Parathyroid adenoma (tissue), 2 donors: ENCODE results near the gene ASS1.

Source experiments
- H2AFZ ChIP-seq: fragments of 300-600 bp; sonication (generic); one replicate; pipeline ENCODE4 v1.7.0; 2017; ENCODE audit warnings: antibody characterized with exemption, mild to moderate bottlenecking
- H3K27ac ChIP-seq: fragments of 300-600 bp; sonication (generic); one replicate; pipeline ENCODE4 v1.7.0; 2017
- H3K27me3 ChIP-seq: fragments of 300-600 bp; sonication (generic); one replicate; pipeline ENCODE4 v1.7.0; 2017; ENCODE audit warnings: low read length; ENCODE audit not compliant: control insufficient read depth, insufficient read depth
- H3K36me3 ChIP-seq: fragments of 300-600 bp; sonication (generic); one replicate; pipeline ENCODE4 v1.7.0; 2017; ENCODE audit warnings: low read length; ENCODE audit not compliant: control insufficient read depth, insufficient read depth
- H3K4me1 ChIP-seq: fragments of 300-600 bp; sonication (generic); one replicate; pipeline ENCODE4 v1.7.0; 2017; ENCODE audit warnings: control low read depth
- H3K4me2 ChIP-seq: fragments of 300-600 bp; sonication (generic); one replicate; pipeline ENCODE4 v1.7.0; 2017; ENCODE audit warnings: low read length
- H3K4me3 ChIP-seq: fragments of 300-600 bp; sonication (generic); one replicate; pipeline ENCODE4 v1.7.0; 2017; ENCODE audit warnings: low read depth, low read length
- H3K79me2 ChIP-seq: fragments of 300-600 bp; sonication (generic); one replicate; pipeline ENCODE4 v1.7.0; 2017; ENCODE audit warnings: control low read depth
- H3K9ac ChIP-seq: fragments of 300-600 bp; sonication (generic); one replicate; pipeline ENCODE4 v1.7.0; 2017; ENCODE audit warnings: mild to moderate bottlenecking
- H3K9me3 ChIP-seq: fragments of 300-600 bp; sonication (generic); one replicate; pipeline ENCODE4 v1.7.0; 2017; ENCODE audit warnings: low read length; ENCODE audit not compliant: control insufficient read depth
- CTCF ChIP-seq: fragments of 300-600 bp; sonication (generic); IDR thresholded peaks from one replicate; pipeline ENCODE4 v1.7.0; 2017; ENCODE audit warnings: antibody characterized with exemption, mild to moderate bottlenecking
- donor health status: primary hyperparathyroidism.

Gene ASS1

DNA sequence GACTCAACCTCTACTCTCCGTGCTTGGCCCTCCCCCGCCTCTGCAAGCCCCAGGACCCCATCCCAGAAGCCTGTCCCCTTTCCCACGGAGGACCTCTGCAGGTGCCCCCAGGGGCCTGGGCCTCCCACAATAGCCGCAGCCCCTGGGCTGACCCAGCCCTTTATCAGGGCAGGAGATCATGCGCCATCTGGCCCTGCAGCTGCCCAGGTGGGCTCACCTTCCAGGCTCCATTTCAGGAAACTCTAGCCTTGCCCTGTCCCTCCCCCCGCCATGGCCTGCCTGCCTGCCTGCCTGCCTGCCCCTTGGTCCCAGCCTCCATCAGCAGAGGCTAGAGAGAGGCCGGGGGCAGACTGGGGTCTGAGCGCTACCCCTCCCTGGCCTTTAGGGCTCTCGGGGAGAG, 48.7 kb downstream of the ASS1 start:
- Histone ChIP-seq H3K9me3 (no peaks in the 10 kb centered on the region), H3K4me2 (no peak overlapping the region), H3K27me3 (no peaks in the 10 kb centered on the region), H3K9ac (no peak overlapping the region), H3K79me2 (no peaks in the 10 kb centered on the region), H2AFZ (no peak overlapping the region), H3K36me3 (no peaks in the 10 kb centered on the region), H3K4me3 (no peak overlapping the region), H3K4me1 (no peaks in the 10 kb centered on the region), H3K27ac (no peak overlapping the region)
- no peak for TF ChIP-seq CTCF

DNA sequence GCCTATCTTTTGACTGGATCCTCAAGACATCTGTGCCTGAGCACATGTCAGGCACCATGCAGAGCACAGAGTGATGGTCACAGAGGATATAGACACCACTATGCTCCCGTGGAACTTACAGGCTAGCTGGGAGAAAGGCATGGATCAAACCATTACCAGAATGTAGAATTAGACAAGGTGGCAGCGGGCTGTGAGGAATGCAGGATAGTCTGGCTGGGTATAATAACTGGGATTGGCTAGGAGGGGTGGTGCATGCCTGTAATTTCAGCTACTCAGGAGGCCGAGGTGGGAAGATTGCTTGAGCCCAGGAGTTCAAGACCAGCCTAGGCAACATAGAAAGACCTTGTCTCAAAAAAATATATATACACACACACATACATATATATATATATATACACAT, 50.3 kb downstream of the ASS1 start:
- Histone ChIP-seq H3K27me3 (no peaks in the 10 kb centered on the region), H3K36me3 (no peaks in the 10 kb centered on the region), H2AFZ (no peak overlapping the region), H3K4me2 (no peak overlapping the region), H3K9ac (no peak overlapping the region), H3K79me2 (no peaks in the 10 kb centered on the region), H3K27ac (no peak overlapping the region), H3K4me1 (no peaks in the 10 kb centered on the region), H3K9me3 (no peaks in the 10 kb centered on the region), H3K4me3 (no peak overlapping the region)
- no peak for TF ChIP-seq CTCF

DNA sequence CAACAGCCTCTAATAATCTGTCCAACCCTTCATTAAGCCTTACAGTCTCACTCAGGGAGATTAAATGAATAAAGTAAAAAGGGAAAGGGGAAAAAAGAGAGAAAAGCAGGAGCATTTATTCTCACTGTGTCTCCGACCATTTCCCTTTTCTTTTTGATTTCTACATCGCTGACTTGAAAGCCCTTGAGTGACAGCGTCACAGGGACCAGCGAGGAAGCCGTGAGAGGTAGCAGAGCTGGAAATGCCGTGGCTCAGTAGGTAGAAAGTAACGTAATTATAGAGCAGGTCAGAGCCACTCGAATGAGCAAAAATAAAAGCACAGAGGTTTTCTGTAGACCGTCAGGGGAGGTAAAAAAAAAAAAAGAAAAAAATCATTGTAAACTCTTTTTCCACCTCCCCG, 52.4 kb downstream of the ASS1 start:
- no peak for TF ChIP-seq CTCF
- no peak overlapping the region for H3K27ac ChIP-seq
- H3K36me3 ChIP-seq, result no peaks in the 10 kb centered on the region
- H3K79me2 ChIP-seq, result no peaks in the 10 kb centered on the region
- no peaks in the 10 kb centered on the region for H3K27me3 ChIP-seq
- no peak overlapping the region for H3K4me2 ChIP-seq
- H3K4me1 ChIP-seq, result no peaks in the 10 kb centered on the region
- no peak overlapping the region for H2AFZ ChIP-seq
- H3K9ac ChIP-seq, result no peak overlapping the region
- no peaks in the 10 kb centered on the region for H3K9me3 ChIP-seq
- no peak overlapping the region for H3K4me3 ChIP-seq

GRCh38 chr9:130498298-130498917, 53.6 kb downstream of the ASS1 start:
- H3K36me3 ChIP-seq, result no peaks in the 10 kb centered on the region
- H2AFZ ChIP-seq, result no peak overlapping the region
- no peak overlapping the region for H3K4me3 ChIP-seq
- no peak overlapping the region for H3K4me2 ChIP-seq
- no peak for TF ChIP-seq CTCF
- no peaks in the 10 kb centered on the region for H3K27me3 ChIP-seq
- no peaks in the 10 kb centered on the region for H3K79me2 ChIP-seq
- H3K9me3 ChIP-seq, result no peaks in the 10 kb centered on the region
- no peaks in the 10 kb centered on the region for H3K4me1 ChIP-seq
- H3K9ac ChIP-seq, result no peak overlapping the region
- H3K27ac ChIP-seq, result no peak overlapping the region

DNA sequence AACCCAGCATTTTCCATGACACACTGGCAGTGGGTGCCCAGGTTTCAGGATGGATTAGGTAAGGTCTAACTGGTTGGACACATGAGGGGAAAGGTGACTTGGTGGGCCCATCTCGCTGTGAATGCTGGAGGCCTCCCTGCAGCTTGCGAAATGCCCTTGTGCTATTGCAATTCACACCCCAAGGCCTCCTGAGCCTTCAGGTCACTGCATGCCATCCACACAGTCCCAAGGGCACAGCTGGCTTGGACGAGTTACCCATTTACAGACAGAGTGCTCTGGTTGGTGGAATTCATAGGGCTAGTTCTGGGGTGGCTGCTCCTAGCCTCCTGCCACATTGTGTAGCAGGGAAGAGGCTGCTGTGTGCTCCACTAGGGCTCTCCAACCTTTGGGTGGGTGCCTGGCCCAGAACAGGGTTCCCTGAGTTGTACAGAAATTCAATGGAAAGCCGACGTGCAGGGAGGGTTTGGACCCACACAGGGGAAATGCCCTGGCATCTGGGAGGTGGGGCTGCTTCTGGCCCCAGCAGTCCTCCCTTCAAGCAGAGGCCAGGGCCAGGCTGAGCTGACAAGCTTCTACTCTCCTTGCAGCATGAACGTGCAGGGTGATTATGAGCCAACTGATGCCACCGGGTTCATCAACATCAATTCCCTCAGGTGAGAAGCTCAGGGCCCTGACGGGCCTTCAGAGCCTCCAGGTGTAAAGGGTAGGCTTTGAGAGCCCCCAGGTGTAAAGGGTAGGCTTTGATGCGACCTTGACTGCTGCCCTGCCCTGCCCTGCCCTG, 54.3 kb downstream of the ASS1 start:
- no peak overlapping the region for H3K4me2 ChIP-seq
- no peaks in the 10 kb centered on the region for H3K79me2 ChIP-seq
- H3K36me3 ChIP-seq, result no peaks in the 10 kb centered on the region
- no peaks in the 10 kb centered on the region for H3K9me3 ChIP-seq
- no peak for TF ChIP-seq CTCF
- H3K4me1 ChIP-seq, result no peaks in the 10 kb centered on the region
- H2AFZ ChIP-seq, result no peak overlapping the region
- no peak overlapping the region for H3K27ac ChIP-seq
- no peak overlapping the region for H3K4me3 ChIP-seq
- H3K9ac ChIP-seq, result no peak overlapping the region
- H3K27me3 ChIP-seq, result no peaks in the 10 kb centered on the region
